ENCODE measurements around the gene OR1F1. TPM values are rescaled to one million over a fixed set of nuclear protein-coding genes. Genes with fewer than 3 reads are reported as not detected.
A peak's percentile ranks its signal among the peaks of the same experiment; 100 is the strongest.

OR1F1 gene
- total and polyA plus RNA-seq, 2 experiments from 2014 or later: not detected

GRCh38 chr16:3190949-3191353 lies 2.9 kb downstream of the OR1F1 start:
- in situ Hi-C loops (cut with MboI): no loop called here
- 13 to 16% methylated on average over 16 of the region's 16 CpGs for WGBS, 2 experiments (ENCODE audit: low coverage in 1 of 2, low lambda C conversion rate in 2 of 2, missing lambda C conversion rate in 2 of 2)

GRCh38 chr16:3192476-3193019 lies 4.5 kb downstream of the OR1F1 start:
- Histone ChIP-seq H3F3A (ENCODE audit: insufficient read depth) (peaks cover 5% of the 10 kb centered on the region; the same call in 1 of the 2 replicates), H3K79me2 (ENCODE audit: insufficient read depth) (no peaks in the 10 kb centered on the region), H2AFZ (no peak overlapping the region), H3K4me2 (ENCODE audit: unreplicated experiment) (no peak overlapping the region), H3K4me1 (ENCODE audit: insufficient read depth) (no peaks in the 10 kb centered on the region), H3K9me3 (ENCODE audit: low read depth) (no peaks in the 10 kb centered on the region), H3K36me3 (ENCODE audit: low read depth) (no peaks in the 10 kb centered on the region), H4K20me1 (ENCODE audit: insufficient read depth) (no peaks in the 10 kb centered on the region), H3K4me3 (no peak overlapping the region), H3K9ac (no peak overlapping the region), H3K27ac (no peak overlapping the region), H3K9me2 (ENCODE audit: insufficient read depth) (no peaks in the 10 kb centered on the region), H3K27me3 (replicated peaks; ENCODE audit: insufficient read depth) (no peaks in the 10 kb centered on the region)
- DNase-seq: no peak
- TF ChIP-seq EZH2phosphoT487 (IDR thresholded peaks at IDR 0.05; ENCODE audit: insufficient read depth, low read depth) (no peak), EZH2 (IDR thresholded peaks at IDR 0.05; ENCODE audit: insufficient read depth, poor library complexity, severe bottlenecking) (no peak)
- in situ Hi-C loops (cut with MboI): no loop called here
- 45 to 51% methylated on average over 36 of the region's 36 CpGs for WGBS, 2 experiments (ENCODE audit: low coverage in 1 of 2, low lambda C conversion rate in 2 of 2, missing lambda C conversion rate in 2 of 2)

More at GRCh38 chr16:3190949-3191353, 2.9 kb downstream of the OR1F1 start:
- no peak for DNase-seq
- Histone ChIP-seq H3K4me1 (ENCODE audit: insufficient read depth) (no peaks in the 10 kb centered on the region), H3K9me3 (ENCODE audit: low read depth) (no peaks in the 10 kb centered on the region), H3K36me3 (ENCODE audit: low read depth) (no peaks in the 10 kb centered on the region), H4K20me1 (ENCODE audit: insufficient read depth) (no peaks in the 10 kb centered on the region), H2AFZ (peak overlapping the region; percentile 18; the same call in 1 of the 2 replicates), H3K9ac (no peak overlapping the region), H3K27me3 (replicated peaks; ENCODE audit: insufficient read depth) (no peaks in the 10 kb centered on the region), H3K79me2 (ENCODE audit: insufficient read depth) (no peaks in the 10 kb centered on the region), H3K27ac (no peak overlapping the region), H3K4me3 (peak overlapping the region; percentile 28), H3F3A (ENCODE audit: insufficient read depth) (peaks cover 11% of the 10 kb centered on the region; the same call in 1 of the 2 replicates), H3K9me2 (ENCODE audit: insufficient read depth) (no peaks in the 10 kb centered on the region), H3K4me2 (ENCODE audit: unreplicated experiment) (peak overlapping the region; percentile 60)
- TF ChIP-seq EZH2phosphoT487 (IDR thresholded peaks at IDR 0.05; ENCODE audit: insufficient read depth, low read depth) (no peak), EZH2 (IDR thresholded peaks at IDR 0.05; ENCODE audit: insufficient read depth, poor library complexity, severe bottlenecking) (no peak)

GRCh38 chr16:3193221-3194212 lies 5.5 kb downstream of the OR1F1 start:
- Histone ChIP-seq H4K20me1 (ENCODE audit: insufficient read depth) (no peaks in the 10 kb centered on the region), H3K4me3 (no peak overlapping the region), H3K9me2 (ENCODE audit: insufficient read depth) (no peaks in the 10 kb centered on the region), H3K9me3 (ENCODE audit: low read depth) (no peaks in the 10 kb centered on the region), H3K27me3 (replicated peaks; ENCODE audit: insufficient read depth) (peaks cover 2% of the 10 kb centered on the region; the same call in 1 of the 2 replicates), H3K4me1 (ENCODE audit: insufficient read depth) (no peaks in the 10 kb centered on the region), H3K9ac (no peak overlapping the region), H3K4me2 (ENCODE audit: unreplicated experiment) (no peak overlapping the region), H3K79me2 (ENCODE audit: insufficient read depth) (no peaks in the 10 kb centered on the region), H3K27ac (no peak overlapping the region), H3K36me3 (ENCODE audit: low read depth) (no peaks in the 10 kb centered on the region), H2AFZ (no peak overlapping the region), H3F3A (ENCODE audit: insufficient read depth) (0 out of 2 replicates have a peak, but pooled peaks cover 3% of the 10 kb centered on the region)
- TF ChIP-seq EZH2phosphoT487 (IDR thresholded peaks at IDR 0.05; ENCODE audit: insufficient read depth, low read depth): no peak
- TF ChIP-seq EZH2 (IDR thresholded peaks at IDR 0.05; ENCODE audit: insufficient read depth, poor library complexity, severe bottlenecking): no peak
- 72 to 73% methylated on average over 49 of the region's 49 CpGs for WGBS, 2 experiments (ENCODE audit: low coverage in 1 of 2, low lambda C conversion rate in 2 of 2, missing lambda C conversion rate in 2 of 2)
- in situ Hi-C loops (cut with MboI): no loop called here
- DNase-seq: no peak

DNA sequence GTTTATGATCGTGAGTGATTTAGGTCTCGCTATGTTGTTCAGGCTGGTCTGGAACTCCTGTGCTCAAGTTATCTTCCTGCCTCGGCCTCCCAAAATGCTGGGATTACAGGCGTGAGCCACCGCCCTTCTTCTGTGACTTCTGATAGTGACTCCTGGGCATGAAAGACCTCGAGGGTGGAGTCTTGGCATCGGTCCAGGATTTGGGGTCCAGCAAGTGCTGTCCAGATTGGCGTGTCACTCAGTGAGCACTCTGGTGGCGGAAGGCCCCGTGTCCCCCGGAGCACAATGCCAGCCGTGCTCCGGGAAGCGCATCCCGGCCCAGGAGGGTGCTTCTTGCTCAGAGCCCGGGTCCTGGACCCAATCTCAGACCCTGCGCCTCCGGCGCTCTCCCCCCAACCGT lies 6.8 kb downstream of the OR1F1 start:
- in situ Hi-C loops (cut with MboI): no loop called here
- Histone ChIP-seq H3K79me2 (ENCODE audit: insufficient read depth) (no peaks in the 10 kb centered on the region), H3K9me3 (ENCODE audit: low read depth) (no peaks in the 10 kb centered on the region), H3K4me3 (no peak overlapping the region), H3K27me3 (replicated peaks; ENCODE audit: insufficient read depth) (peaks cover 5% of the 10 kb centered on the region; the same call in 1 of the 2 replicates), H3K27ac (no peak overlapping the region), H3K9me2 (ENCODE audit: insufficient read depth) (no peaks in the 10 kb centered on the region), H3K4me2 (ENCODE audit: unreplicated experiment) (no peak overlapping the region), H3K9ac (no peak overlapping the region), H3K36me3 (ENCODE audit: low read depth) (no peaks in the 10 kb centered on the region), H3K4me1 (ENCODE audit: insufficient read depth) (no peaks in the 10 kb centered on the region), H3F3A (ENCODE audit: insufficient read depth) (0 out of 2 replicates have a peak, but pooled peaks cover 2% of the 10 kb centered on the region), H4K20me1 (ENCODE audit: insufficient read depth) (no peaks in the 10 kb centered on the region), H2AFZ (no peak overlapping the region)
- no peak for DNase-seq
- TF ChIP-seq EZH2phosphoT487 (IDR thresholded peaks at IDR 0.05; ENCODE audit: insufficient read depth, low read depth) (no peak), EZH2 (IDR thresholded peaks at IDR 0.05; ENCODE audit: insufficient read depth, poor library complexity, severe bottlenecking) (no peak)
- 80 to 81% methylated on average over 20 of the region's 20 CpGs for WGBS, 2 experiments (ENCODE audit: low coverage in 1 of 2, low lambda C conversion rate in 2 of 2, missing lambda C conversion rate in 2 of 2)

All from GM23248 (cell line).